AG04450 (cell line): Measurements from ENCODE around the gene INPP5A. TPM values are rescaled to one million over a fixed set of nuclear protein-coding genes. Genes with fewer than 3 reads are reported as not detected.

Experiments
- CTCF ChIA-PET: fragments of 300-600, 350-600 bp; formaldehyde crosslinking; extraction: SDS; loops from one replicate; lab custom pipeline; 2022; ENCODE audit warnings: antibody characterized with exemption, inconsistent platforms; lab: Charles Lee
- POLR2A ChIA-PET: fragments of 350-600 bp; formaldehyde crosslinking; extraction: SDS; loops from one replicate; lab custom pipeline; 2021; ENCODE audit warnings: antibody characterized with exemption, inconsistent platforms; lab: Yijun Ruan, JAX
- DNase-seq: peaks from one replicate; pipeline ENCODE4 v3.0.0-alpha.2; 2011; ENCODE audit warnings: low read depth, low spot score
- H3K27ac ChIP-seq: one replicate; pipeline ENCODE4 v1.5.1; 2012; ENCODE audit warnings: low read depth, low read length, control low read depth
- H3K27me3 ChIP-seq: one replicate; pipeline ENCODE4 v1.6.0; 2012; ENCODE audit warnings: low read length; ENCODE audit not compliant: control insufficient read depth, insufficient read depth
- H3K4me3 ChIP-seq: 2 replicates; pipeline ENCODE4 v1.5.1; 2011; ENCODE audit warnings: mild to moderate bottlenecking, low read depth, low read length, control low read depth
- H3K9me3 ChIP-seq: 2 replicates; pipeline ENCODE4 v1.5.1; 2012; ENCODE audit warnings: low read length; ENCODE audit not compliant: control insufficient read depth, insufficient read depth
- polyA plus RNA-seq: library from polyadenylated mRNA; depleted of rRNA; stranded (reverse); fragments of >200 nt; gene quantifications from 2 replicates; pipeline ENCODE4 v1.2.3, GENCODE V29; 2011
- TF ChIP-seq, protein P1 (sequence below): IDR thresholded peaks from 2 replicates; pipeline ENCODE4 v1.5.1; 2011; ENCODE audit warnings: low read depth, low read length, control low read depth, inconsistent platforms

Gene INPP5A
- polyA plus RNA-seq, 1 experiment: 22.5 TPM

DNA sequence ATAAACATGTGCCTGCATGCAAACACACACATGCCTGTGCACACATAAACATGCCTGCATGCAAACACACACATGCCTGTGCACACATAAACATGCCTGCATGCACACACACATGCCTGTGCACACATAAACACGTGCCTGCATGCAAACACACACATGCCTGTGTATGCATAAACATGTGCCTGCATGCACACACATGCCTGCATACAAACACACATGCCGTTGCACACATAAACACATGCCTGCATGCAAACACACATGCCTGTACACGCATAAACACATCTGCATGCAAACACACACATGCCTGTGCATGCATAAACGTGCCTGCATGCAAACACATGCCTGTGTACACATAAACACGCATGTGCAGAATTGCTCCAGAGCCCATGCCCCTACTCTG lies 226.0 kb downstream of the INPP5A start:
- H3K27ac ChIP-seq: no peak overlapping the region
- peaks cover 31% of the 10 kb centered on the region for H3K9me3 ChIP-seq
- CTCF ChIA-PET: no interaction called here
- DNase-seq: no peak
- POLR2A ChIA-PET: no interaction called here
- H3K27me3 ChIP-seq: no peaks in the 10 kb centered on the region
- TF ChIP-seq, protein P1, sequence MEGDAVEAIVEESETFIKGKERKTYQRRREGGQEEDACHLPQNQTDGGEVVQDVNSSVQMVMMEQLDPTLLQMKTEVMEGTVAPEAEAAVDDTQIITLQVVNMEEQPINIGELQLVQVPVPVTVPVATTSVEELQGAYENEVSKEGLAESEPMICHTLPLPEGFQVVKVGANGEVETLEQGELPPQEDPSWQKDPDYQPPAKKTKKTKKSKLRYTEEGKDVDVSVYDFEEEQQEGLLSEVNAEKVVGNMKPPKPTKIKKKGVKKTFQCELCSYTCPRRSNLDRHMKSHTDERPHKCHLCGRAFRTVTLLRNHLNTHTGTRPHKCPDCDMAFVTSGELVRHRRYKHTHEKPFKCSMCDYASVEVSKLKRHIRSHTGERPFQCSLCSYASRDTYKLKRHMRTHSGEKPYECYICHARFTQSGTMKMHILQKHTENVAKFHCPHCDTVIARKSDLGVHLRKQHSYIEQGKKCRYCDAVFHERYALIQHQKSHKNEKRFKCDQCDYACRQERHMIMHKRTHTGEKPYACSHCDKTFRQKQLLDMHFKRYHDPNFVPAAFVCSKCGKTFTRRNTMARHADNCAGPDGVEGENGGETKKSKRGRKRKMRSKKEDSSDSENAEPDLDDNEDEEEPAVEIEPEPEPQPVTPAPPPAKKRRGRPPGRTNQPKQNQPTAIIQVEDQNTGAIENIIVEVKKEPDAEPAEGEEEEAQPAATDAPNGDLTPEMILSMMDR: no peak
- no peak overlapping the region for H3K4me3 ChIP-seq

DNA sequence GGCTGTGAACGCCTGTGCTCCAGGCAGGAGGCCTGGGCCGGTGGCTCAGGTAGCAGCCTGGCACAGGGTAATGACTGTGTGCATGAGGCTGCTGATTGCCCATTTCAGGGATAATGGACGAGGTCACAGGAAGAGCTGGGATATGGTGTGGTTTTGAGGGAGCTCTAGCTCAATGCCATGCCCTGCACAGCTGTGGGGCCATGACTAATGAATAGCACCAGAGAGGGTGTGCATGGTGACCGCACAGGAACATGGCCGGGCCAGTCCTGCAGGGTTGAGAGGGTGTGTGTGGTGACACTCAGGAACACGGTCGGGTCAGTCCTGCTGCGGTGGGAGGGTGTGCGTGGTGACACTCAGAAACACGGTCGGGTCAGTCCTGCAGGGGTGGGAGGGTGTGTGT lies 226.5 kb downstream of the INPP5A start:
- CTCF ChIA-PET: no interaction called here
- POLR2A ChIA-PET: no interaction called here
- DNase-seq: no peak

DNA sequence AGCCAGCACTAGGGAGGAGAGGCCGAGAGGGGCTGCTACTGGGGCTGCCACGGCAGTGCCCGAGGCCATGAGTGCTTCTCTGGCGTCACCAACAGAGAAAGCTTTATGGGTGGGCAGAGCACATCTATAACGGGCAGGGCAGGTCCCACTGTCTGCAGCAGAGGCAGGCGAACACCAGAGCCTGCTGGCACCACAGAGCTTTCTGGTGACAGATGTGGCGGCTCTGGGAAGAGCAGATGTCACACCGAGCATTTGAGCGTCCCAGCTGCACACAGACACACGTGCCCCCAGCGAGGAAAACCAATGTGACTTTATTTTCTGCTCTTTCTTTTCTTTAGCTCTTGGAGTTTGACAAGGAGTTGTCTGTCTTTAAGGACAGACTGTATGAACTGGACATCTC lies 227.8 kb downstream of the INPP5A start:
- Histone ChIP-seq H3K4me3 (no peak overlapping the region), H3K9me3 (peaks cover 44% of the 10 kb centered on the region), H3K27me3 (no peaks in the 10 kb centered on the region), H3K27ac (no peak overlapping the region)
- TF ChIP-seq, protein P1: no peak
- CTCF ChIA-PET: no interaction called here
- POLR2A ChIA-PET: no interaction called here
- DNase-seq: no peak

More for the DNA sequence above, 226.5 kb downstream of the INPP5A start:
- no peak overlapping the region for H3K4me3 ChIP-seq
- H3K27me3 ChIP-seq: no peaks in the 10 kb centered on the region
- TF ChIP-seq, protein P1: no peak
- no peak overlapping the region for H3K27ac ChIP-seq
- peaks cover 37% of the 10 kb centered on the region for H3K9me3 ChIP-seq

DNA sequence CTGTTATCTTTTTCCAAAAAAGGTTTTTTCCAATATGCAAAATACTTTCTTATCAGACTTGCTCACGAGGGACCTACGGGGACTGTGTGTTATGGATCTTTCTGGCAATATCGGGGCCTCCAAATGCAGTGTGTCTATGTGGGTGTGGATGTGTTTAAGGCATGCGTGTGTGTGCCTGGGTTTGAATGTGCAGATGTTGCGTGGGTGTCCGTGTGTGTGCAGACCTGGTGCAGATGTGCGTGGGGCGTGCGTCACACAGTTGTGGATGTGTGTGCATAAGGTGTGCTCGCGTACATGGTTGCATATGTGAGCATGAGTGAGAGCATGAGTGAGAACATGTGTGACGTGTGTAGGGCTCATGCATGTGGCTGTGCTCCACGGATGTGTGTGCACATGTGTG lies 228.7 kb downstream of the INPP5A start:
- ChIA-PET POLR2A (no interaction called here), CTCF (no interaction called here)
- no peak for DNase-seq
- Histone ChIP-seq H3K27ac (no peak overlapping the region), H3K27me3 (no peaks in the 10 kb centered on the region), H3K4me3 (no peak overlapping the region), H3K9me3 (peaks cover 47% of the 10 kb centered on the region)
- TF ChIP-seq, protein P1: no peak

DNA sequence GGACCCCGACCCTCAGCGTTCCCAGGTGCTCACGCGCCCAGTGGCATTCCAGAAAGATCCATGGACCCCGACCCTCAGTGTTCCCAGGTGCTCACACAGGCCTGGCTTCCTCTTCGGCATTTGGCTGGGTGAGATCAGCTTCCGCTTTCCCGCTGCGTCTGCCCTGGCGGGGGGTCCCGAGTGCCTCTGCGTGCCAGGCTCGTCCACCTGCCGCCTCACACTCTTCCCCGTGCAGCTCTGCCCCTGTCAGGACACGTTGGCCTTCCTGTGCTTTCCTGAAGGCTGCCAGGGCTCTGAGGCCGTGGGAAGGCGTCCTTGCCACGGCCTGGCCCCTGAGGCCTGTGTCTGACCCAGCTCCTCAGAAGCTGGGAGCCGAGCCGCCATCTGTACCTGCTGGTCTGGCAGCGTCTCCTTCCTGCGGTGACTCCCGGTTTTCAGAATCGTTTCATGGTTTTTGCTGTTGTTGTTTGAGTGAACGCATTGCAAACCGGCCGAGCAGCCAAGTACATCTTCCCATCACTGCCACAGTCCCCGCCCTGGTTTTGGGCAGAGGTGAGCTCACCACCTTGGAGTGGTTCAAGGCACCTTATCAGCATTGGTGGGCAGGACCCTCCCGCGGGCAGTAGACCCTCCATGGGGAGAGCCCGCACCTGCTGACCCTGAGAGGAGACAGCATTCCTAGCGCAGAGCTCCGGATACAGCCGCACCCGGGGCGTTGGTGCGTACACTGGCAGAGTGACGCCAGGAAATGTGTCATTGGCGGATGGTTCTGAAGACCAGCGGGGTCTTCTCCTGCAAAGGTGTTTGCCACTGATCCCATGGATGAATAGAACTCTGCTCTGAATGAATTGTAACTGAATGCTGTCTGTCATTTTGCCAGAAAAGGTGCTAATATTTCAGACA lies 231.0 kb downstream of the INPP5A start:
- ChIA-PET CTCF (interaction anchor here (0.5 kb wide), 1 partner anchor 82 kb away, joined by 3 read pairs; no protein-coding TSS in a partner anchor), POLR2A (no interaction called here)
- no peak overlapping the region for H3K4me3 ChIP-seq
- DNase-seq: no peak
- no peak overlapping the region for H3K27ac ChIP-seq
- TF ChIP-seq, protein P1: no peak
- no peaks in the 10 kb centered on the region for H3K27me3 ChIP-seq
- H3K9me3 ChIP-seq: peaks cover 45% of the 10 kb centered on the region
